Activated naive CD8-positive, alpha-beta T cell treated with anti-CD3 and anti-CD28 coated beads for 36 hours (primary cell): Measurements from ENCODE around the gene ZNF846. TPM values are rescaled to one million over a fixed set of nuclear protein-coding genes. Genes with fewer than 3 reads are reported as not detected.
"Not testable (repeated sequence)": the region's sequence is repeated elsewhere in the genome, so short reads cannot be mapped to it uniquely, and the experiment has no call there.

Source experiments
- DNase-seq: peaks from one replicate; pipeline ENCODE4 v3.0.0; 2021
- H3K27ac Mint-ChIP-seq: one replicate; pipeline ENCODE4 v1.8.0; 2022; ENCODE audit warnings: mild to moderate bottlenecking, moderate library complexity, mixed read lengths
- H3K27me3 Mint-ChIP-seq: one replicate; pipeline ENCODE4 v1.8.0; 2022; ENCODE audit warnings: mild to moderate bottlenecking, mixed read lengths
- H3K36me3 Mint-ChIP-seq: one replicate; pipeline ENCODE4 v1.8.0; 2021; ENCODE audit warnings: mild to moderate bottlenecking, mixed read lengths
- H3K4me1 Mint-ChIP-seq: one replicate; pipeline ENCODE4 v1.8.0; 2021; ENCODE audit warnings: mixed read lengths
- H3K4me3 Mint-ChIP-seq: one replicate; pipeline ENCODE4 v1.8.0; 2022; ENCODE audit warnings: mild to moderate bottlenecking, moderate library complexity, mixed read lengths
- H3K9me3 Mint-ChIP-seq: one replicate; pipeline ENCODE4 v1.8.0; 2022; ENCODE audit warnings: mixed read lengths
- total RNA-seq, 2 experiments: library from RNA; stranded (reverse); gene quantifications; one replicate each; pipeline ENCODE4 v1.2.3, GENCODE V29; 2021

The ZNF846 gene
- total RNA-seq, 2 experiments from 2014 or later = 6.1 to 6.8 TPM

DNA sequence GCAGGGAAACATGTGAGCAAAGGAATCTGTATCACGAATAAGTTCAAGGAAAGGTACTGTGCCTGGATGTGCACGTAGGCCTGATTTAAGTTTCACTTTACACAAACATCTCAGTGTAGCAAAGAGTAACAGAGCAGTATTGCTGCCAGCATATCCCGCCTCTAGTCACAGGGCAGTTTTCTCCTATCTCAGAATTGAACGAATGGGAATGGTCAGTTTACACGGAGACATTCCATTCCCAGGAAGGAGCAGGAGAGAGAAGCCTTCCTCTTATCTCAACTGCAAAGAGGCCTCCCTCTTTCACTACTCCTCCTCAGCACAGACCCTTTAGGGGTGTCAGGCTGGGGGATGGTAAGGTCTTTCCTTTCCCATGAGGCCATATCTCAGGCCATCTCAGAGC is 21.0 kb upstream of the ZNF846 start:
- DNase-seq, H3K9me3 Mint-ChIP-seq, H3K27me3 Mint-ChIP-seq, H3K4me3 Mint-ChIP-seq, H3K27ac Mint-ChIP-seq, H3K36me3 Mint-ChIP-seq: not testable (repeated sequence)
- peaks cover 25% of the 10 kb centered on the region for H3K4me1 Mint-ChIP-seq

DNA sequence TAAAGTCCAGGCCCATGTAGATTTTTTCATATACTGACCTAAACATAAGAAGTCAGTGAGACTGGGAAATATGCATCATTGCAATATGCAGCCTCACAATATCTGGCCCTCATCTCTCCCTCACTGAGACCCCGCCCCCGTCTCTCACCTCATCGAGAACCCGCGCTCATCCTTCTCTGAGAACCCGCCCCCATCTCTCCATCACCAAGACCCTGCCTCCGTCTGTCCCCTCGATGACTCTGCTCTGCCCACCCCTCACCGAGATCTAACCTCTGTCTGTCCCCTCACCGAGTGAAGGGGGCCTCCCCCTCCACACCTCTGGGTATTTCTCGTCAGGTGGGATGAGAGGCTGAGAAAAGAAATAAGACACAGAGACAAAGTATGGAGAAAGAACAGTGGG is 20.5 kb upstream of the ZNF846 start:
- Mint-ChIP-seq H3K27ac (no peak overlapping the region), H3K4me3 (no peak overlapping the region), H3K27me3 (no peaks in the 10 kb centered on the region), H3K4me1 (peaks cover 30% of the 10 kb centered on the region), H3K36me3 (peaks cover 9% of the 10 kb centered on the region), H3K9me3 (peaks cover 4% of the 10 kb centered on the region)
- DNase-seq = no peak

DNA sequence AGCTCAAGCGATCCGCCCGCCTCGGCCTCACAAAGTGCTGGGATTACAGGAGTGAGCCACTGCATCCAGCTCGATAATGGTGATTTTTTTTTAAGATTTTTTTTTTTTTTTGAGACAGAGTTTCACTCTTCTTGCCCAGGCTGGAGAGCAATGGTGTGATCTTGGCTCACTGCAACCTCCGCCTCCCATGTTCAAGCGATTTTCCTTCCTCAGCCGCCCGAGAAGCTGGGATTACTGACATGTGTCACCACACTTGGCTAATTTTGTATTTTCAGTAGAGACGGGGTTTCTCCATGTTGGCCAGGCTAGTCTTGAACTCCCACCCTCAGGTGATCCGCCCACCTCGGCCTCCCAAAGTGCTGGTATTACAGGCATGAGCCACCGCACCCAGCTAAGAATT is 20.1 kb upstream of the ZNF846 start:
- H3K27me3 Mint-ChIP-seq, DNase-seq, H3K36me3 Mint-ChIP-seq, H3K27ac Mint-ChIP-seq, H3K4me3 Mint-ChIP-seq, H3K9me3 Mint-ChIP-seq: not testable (repeated sequence)
- H3K4me1 Mint-ChIP-seq = peaks cover 32% of the 10 kb centered on the region

DNA sequence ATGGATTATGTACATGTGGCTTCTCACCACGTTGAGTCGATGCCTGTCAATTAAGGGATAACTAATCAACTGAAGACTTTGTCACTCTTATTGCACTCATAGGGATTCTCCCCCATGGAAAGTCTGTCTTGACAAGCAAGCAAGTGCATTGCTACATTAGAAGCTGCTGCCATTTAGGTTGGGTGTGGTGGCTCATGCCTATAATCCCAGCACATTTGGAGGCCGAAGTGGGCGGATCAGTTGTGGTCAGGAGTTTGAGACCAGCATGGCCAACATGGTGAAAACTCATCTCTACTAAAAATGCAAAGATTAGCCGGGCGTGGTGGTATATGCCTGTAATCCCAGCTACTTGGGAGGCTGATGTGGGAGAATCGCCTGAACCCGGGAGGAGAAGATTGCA is 18.3 kb upstream of the ZNF846 start:
- H3K4me1 Mint-ChIP-seq = peaks cover 35% of the 10 kb centered on the region

DNA sequence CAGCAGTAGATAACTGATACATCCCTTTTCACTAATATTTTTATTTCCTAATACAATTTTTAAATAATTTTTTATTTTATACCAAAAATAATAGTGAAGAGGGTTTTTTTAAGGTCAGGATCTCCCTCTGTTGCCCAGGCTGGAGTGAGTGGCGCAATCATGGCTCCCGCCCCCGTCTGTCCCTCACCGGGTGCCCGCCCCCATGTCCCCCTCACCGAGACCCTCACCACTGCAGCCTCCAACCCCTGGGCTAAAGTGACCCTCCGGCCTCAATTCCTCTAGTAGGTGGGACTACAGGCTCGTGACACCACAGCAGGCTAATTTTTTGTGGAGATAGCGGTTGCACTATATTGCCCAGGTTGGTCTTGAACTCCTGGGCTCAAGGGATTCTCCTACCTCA is 17.8 kb upstream of the ZNF846 start:
- peaks cover 7% of the 10 kb centered on the region for H3K36me3 Mint-ChIP-seq
- peak overlapping the region; percentile 92 for H3K27ac Mint-ChIP-seq
- no peaks in the 10 kb centered on the region for H3K9me3 Mint-ChIP-seq
- H3K4me3 Mint-ChIP-seq = peak overlapping the region; percentile 92
- H3K27me3 Mint-ChIP-seq = no peaks in the 10 kb centered on the region
- DNase-seq = no peak
- peaks cover 33% of the 10 kb centered on the region for H3K4me1 Mint-ChIP-seq

More for the DNA sequence above, 18.3 kb upstream of the ZNF846 start:
- Mint-ChIP-seq H3K27ac (peak overlapping the region; percentile 73), H3K36me3 (peaks cover 5% of the 10 kb centered on the region), H3K27me3 (no peaks in the 10 kb centered on the region), H3K4me3 (peak overlapping the region; percentile 69), H3K9me3 (no peaks in the 10 kb centered on the region)
- no peak for DNase-seq

DNA sequence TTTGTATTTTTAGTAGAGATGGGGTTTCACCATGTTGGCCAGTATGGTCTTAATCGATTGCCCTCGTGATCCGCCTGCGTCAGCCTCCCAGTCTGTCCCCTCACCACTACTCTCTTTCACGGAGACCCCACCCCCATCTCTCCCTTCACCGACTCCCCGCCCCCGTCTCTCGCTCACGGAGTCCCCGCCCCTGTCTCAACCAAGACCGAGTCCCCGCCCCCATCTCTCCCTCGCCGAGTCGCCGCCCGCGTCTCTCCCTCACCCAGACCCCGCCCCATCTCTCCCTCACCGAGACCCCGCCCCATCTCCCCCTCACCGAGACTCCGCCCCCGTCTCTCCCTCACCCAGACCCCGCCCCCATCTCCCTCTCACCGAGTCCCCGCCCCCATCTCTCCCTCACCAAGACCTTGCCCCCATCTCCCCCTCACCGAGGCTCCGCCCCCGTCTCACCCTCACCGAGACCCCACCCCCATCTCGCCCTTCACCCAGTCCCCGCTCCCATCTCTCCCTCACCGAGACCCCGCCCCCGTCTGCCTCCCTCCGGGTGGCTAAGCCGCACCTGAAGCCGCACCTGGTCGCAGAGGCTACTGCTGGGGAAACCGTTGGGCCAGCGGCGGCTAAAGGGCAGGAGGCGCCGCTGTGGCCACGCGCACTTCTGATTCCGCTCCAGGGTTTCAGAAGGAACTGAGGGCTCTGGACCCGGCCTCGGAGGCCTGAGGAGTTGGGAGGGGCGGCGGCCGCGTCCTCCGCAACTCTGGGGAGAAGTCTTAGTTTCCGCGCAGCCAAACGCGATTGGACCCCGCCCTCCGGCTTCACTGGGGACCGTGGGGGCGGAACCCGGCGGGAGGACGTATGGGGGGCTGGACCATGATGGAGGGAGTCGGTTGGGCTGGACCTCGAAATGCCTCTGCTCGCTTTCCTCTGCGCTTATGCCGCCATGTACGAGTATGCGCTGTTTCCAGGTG is 17.1 kb upstream of the ZNF846 start:
- no peaks in the 10 kb centered on the region for H3K9me3 Mint-ChIP-seq
- DNase-seq = peak; percentile 95
- peak overlapping the region; percentile 92 for H3K4me3 Mint-ChIP-seq
- peak overlapping the region; percentile 97 for H3K27ac Mint-ChIP-seq
- peaks cover 31% of the 10 kb centered on the region for H3K4me1 Mint-ChIP-seq
- no peaks in the 10 kb centered on the region for H3K27me3 Mint-ChIP-seq
- H3K36me3 Mint-ChIP-seq = peaks cover 13% of the 10 kb centered on the region

DNA sequence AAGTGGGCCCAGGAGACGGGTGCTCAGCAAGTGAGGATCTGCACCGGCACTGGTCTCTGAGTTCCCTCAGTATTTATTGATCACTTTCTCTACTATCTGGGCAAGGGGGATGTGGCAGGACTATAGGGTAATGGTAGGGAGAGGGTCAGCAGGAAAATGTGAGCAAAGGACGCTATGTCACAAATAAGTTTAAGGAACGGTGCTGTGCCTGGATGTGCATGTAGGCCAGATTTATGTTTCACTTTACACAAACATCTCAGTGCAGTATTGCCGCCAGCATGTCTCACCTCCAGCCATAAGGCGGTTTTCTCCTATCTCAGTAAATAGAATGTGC is 15.6 kb upstream of the ZNF846 start:
- not testable (repeated sequence) for H3K9me3 Mint-ChIP-seq, H3K27me3 Mint-ChIP-seq, DNase-seq
- H3K4me1 Mint-ChIP-seq = peaks cover 26% of the 10 kb centered on the region
- H3K4me3 Mint-ChIP-seq = peak overlapping the region; percentile 40
- peaks cover 13% of the 10 kb centered on the region for H3K36me3 Mint-ChIP-seq
- H3K27ac Mint-ChIP-seq = peak overlapping the region; percentile 97

DNA sequence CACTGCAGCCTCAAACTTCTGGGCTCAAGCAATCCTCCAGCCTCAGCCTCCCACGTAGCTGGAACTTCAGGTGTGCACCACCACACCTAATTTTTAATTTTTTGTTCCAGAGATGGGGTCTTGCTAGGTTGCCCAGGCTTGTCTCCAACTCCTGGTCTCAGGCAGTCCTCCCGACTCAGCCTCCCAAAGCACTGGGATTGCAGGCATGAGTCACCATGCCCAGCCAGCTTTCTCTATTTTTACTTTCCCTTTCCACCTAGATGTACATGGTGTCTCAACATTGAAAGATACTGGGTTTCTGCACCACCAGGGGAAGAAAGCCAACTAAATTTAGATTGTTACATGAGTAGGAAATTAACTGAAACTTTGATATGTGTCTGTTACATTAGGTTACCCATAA is 13.8 kb upstream of the ZNF846 start:
- Mint-ChIP-seq H3K9me3 (peaks cover 5% of the 10 kb centered on the region), H3K36me3 (peaks cover 16% of the 10 kb centered on the region), H3K4me3 (no peak overlapping the region), H3K4me1 (peaks cover 26% of the 10 kb centered on the region), H3K27ac (no peak overlapping the region), H3K27me3 (no peaks in the 10 kb centered on the region)
- DNase-seq = no peak

DNA sequence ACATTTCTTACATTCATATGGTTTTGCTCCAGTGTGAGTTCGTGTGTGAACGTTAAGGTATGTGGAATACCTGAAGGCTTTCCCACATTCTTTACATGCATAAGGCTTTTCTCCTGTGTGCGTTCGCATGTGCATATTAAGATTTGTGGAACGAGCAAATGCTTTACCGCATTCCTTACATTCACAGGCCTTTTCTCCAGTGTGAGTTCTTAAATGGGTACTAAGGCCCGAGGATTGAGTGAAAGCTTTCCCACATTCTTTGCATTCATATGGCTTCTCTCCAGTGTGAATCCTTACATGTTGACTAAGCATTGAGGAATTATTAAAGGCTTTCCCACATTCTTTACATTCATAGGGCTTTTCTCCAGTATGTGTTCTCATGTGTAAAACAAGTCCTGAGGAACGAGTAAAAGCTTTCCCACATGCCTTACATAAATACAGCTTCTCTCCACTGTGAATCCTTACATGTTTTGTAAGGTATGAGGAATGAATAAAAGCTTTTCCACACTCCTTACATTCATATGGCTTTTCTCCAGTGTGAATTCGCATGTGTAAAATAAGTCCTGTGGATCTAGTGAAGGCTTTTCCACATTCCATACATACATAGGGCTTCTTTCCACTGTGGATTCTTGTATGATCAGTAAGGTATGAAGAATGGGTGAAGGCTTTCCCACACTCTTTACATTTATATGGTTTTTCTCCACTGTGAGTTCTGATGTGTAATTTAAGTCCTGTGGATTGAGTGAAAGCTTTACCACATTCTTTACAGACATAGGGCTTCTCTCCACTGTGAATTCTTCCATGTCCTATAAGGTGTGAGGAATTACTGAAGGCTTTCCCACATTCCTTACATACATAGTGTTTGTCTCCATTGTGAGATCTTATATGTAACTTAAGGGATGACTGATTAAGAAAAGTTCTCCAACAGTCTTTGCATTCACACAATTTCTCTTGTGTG is 10.7 kb downstream of the ZNF846 start:
- H3K9me3 Mint-ChIP-seq = peaks cover 40% of the 10 kb centered on the region
- peaks cover 74% of the 10 kb centered on the region for H3K36me3 Mint-ChIP-seq
- no peak overlapping the region for H3K4me3 Mint-ChIP-seq
- no peaks in the 10 kb centered on the region for H3K4me1 Mint-ChIP-seq
- DNase-seq = no peak
- no peak overlapping the region for H3K27ac Mint-ChIP-seq
- H3K27me3 Mint-ChIP-seq = no peaks in the 10 kb centered on the region

DNA sequence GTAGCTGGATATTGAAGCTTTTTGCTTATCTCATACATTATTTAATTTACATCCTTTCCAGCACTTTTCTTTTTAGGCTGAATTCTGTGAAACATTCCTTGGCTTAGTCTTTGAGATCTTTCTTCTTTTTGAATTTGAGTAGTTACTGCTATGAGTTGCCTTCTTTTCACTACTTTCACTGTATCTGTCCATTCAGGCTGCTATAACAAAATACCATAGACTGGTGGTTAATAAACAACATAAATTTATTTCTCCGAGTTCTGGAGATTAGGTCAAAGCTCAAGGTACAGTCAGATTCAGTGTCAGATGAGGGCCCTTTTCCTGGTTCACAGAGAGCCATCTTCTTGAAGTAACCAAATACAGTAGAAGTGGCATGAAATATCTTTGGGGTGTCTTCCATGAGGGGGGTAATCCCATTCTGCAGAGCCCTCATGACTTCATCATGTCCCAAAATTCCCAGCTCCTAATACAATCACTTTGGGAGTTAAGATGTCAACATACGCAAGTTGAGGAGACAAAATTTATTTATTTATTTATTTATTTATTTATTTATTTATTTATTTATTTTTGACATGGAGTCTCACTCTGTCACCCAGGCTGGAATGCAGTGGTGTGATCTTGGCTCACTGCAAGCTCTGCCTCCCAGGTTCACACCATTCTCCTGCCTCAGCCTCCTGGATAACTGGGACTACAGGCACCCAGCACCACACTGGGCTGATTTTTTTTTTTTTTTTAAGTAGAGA is 15.7 kb downstream of the ZNF846 start:
- no peaks in the 10 kb centered on the region for H3K27me3 Mint-ChIP-seq
- no peak for DNase-seq
- H3K4me1 Mint-ChIP-seq = no peaks in the 10 kb centered on the region
- peaks cover 37% of the 10 kb centered on the region for H3K36me3 Mint-ChIP-seq
- H3K27ac Mint-ChIP-seq = no peak overlapping the region
- H3K9me3 Mint-ChIP-seq = peaks cover 33% of the 10 kb centered on the region
- no peak overlapping the region for H3K4me3 Mint-ChIP-seq

DNA sequence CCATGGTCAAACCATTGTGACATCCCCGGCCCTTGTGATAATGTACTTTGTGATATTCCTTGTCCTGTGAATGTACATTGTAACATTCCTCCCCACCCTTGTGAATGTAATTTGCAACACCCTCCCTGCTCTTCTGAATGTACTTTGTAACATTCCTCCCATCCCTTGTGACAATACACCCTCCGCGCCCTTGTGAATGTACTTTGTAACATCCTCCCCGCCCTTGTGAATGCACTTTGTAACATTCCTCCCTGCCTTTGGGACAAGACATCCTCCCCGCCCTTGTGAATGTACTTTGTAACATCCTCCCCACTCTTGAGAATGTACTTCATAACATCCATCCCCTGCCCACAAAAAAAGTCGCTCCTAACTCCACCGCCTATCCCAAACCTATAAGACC is 17.1 kb downstream of the ZNF846 start:
- Mint-ChIP-seq H3K36me3 (peaks cover 25% of the 10 kb centered on the region), H3K9me3 (peaks cover 22% of the 10 kb centered on the region), H3K4me3 (no peak overlapping the region), H3K27me3 (no peaks in the 10 kb centered on the region), H3K27ac (no peak overlapping the region), H3K4me1 (no peaks in the 10 kb centered on the region)
- no peak for DNase-seq

DNA sequence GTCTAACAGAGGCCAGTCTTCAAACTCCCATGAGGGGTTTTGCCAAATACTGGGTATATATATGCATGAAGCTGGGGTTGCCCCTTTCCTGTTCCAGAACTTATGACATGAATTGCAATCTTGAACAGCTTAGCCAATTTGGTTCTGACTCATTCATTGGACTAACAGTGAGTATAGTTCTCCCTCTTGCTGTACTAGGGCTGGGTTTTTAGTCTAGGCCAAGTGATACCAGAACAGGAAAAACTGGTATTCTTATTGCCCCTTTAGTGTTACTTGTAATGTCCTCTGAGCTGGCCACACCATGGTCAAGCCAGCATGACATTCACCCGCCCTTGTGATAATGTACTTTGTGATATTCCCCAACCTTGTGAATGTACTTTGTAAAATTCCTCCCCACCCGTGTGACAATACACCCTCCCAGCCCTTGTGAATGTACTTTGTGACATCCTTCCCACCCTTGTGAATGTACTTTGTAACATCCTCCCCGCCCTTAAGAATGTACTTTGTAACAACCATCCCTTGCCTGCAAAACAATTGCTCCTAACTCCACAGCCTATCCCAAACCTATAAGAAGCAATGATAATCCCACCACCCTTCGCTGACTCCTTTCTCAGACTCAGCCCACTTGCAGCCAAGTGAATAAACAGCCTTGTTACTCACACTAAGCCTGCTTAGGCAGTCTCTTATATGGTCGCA is 26.9 kb downstream of the ZNF846 start:
- Mint-ChIP-seq H3K4me3 (no peak overlapping the region), H3K4me1 (no peaks in the 10 kb centered on the region), H3K27ac (no peak overlapping the region), H3K36me3 (peaks cover 15% of the 10 kb centered on the region), H3K9me3 (peaks cover 5% of the 10 kb centered on the region), H3K27me3 (no peaks in the 10 kb centered on the region)
- no peak for DNase-seq

DNA sequence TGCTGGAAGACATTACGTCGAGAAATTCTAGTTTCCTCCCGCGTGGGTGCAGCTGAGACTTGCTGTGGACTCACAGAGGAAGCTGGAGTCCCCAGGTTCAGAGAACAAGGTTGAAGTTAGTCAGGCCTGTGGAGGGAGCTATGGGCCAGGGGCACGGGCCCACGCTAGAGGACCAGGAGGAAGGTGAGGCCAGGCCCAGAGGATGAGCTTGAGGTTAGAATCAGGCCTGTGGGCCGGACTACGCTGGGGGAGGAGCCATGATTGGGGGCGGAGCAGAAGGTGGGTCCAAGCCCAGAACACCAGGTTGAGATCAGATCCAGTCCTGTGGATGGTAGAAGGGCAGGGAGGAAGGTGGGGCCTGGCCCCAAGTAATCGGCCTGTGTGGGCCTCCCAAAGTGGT is 32.6 kb downstream of the ZNF846 start:
- Mint-ChIP-seq H3K4me1 (no peaks in the 10 kb centered on the region), H3K36me3 (no peaks in the 10 kb centered on the region), H3K9me3 (no peaks in the 10 kb centered on the region), H3K27ac (no peak overlapping the region), H3K27me3 (no peaks in the 10 kb centered on the region), H3K4me3 (no peak overlapping the region)
- DNase-seq = no peak

DNA sequence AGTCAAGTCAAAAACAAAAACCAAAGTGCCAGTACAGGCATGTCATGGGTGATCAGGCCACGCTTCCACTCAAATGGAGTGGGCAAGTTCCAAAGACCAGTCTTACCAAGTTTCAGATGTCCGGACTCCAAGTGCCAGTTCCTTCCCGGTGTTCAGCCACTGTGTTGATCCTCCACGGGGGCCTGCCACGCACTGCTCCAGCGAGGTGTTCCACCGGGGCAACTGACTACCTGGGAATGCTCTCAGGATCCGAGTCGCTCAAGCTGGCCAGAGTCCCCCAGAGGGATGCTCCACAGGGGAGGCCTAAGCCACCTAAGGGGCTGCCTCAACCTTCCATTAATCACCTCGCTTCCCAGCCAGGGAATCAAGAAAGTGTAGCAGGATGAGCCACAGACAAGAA is 38.5 kb downstream of the ZNF846 start:
- H3K9me3 Mint-ChIP-seq, H3K36me3 Mint-ChIP-seq, H3K27me3 Mint-ChIP-seq, H3K4me3 Mint-ChIP-seq, H3K4me1 Mint-ChIP-seq, H3K27ac Mint-ChIP-seq, DNase-seq: not testable (repeated sequence)
